Umbilical cord (tissue), 2 donors: ENCODE results near the gene AP1S3. TPM values are rescaled to one million over a fixed set of nuclear protein-coding genes. Genes with fewer than 3 reads are reported as not detected.
A peak's percentile ranks its signal among the peaks of the same experiment; 100 is the strongest.

Experiments used
- DNase-seq: peaks from one replicate; pipeline ENCODE4 v3.0.0-alpha.2; 2015; ENCODE audit warnings: low spot score
- total RNA-seq: library from RNA; depleted of rRNA; stranded (reverse); fragments of >200 nt; gene quantifications from one replicate; pipeline ENCODE4 v1.2.3, GENCODE V29; 2014; ENCODE audit warnings: low replicate concordance; ENCODE audit not compliant: insufficient read depth

The AP1S3 gene
- total RNA-seq, 1 donor from 2014 or later: 6.3 TPM

DNA sequence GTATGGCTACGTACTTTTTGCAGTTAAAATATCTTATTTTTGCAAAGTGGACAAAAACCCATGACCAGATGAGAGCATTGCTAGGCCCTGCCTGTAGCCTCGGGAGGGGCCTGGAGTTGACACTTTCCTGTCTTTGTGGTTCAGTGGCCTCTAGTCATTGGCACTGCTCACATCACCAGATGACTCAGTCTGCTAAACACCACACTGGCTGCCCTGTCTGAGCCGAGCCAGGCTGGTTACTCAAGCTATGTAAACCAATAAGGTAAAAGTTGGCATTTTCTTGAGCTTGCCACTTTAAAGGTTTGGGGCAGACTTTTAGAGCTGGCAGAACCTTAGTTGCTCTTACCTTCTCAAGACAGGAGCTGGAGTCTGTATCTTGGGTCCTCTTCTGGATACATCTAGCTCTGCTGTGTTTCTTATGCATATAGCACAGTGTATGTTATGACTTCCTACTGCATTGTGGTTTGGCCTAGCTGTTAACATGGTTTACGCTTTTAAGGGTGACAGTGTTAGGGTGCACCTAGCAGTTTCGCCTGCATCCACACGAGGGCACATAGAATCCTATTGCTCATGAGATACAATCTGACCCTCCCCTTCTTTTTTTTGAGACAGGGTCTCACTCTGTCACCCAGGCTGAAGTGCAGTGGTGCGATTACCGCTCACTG lies 76.4 kb downstream of the AP1S3 start:
- DNase-seq: no peak

DNA sequence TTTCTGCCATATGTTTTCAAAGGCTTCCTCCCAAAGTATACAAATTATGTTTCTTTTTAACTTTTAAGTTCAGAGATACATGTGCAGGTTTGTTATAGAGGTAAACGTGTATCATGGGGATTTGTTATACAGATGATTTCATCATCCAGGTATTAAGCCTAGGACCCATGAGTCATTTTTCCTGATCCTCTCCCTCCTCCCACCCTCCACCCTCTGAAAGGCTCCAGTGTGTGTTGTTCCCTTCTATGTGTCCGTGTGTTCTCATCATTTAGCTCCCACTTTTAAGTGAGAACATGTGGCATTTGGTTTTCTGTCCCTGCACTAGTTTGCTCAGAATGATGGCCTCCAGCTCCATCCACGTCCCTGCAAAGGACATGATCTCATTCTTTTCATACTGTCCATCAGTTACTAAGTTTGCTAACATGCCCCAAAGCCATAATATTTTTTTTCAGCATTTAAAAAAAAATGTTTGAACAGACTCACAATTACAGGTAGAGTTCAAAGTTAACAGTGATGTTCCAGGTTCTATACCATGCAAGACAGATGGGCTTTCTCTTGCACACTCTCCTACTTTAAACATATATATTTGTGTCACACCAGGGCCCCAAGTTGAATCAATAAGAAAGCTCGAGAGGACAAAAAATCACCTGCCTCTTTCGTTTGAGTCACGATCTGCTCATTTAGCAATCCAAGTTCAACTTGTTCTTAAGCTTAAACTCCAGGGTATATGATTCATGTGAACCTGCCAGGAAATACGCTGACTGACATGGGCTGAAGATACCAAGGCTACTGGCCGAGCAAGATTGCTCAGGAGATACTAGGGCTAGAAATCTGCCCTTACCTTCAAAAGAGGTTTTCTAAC lies 77.6 kb downstream of the AP1S3 start:
- DNase-seq: peak; percentile 26

GRCh38 chr2:223758131-223758840 lies 79.1 kb downstream of the AP1S3 start:
- DNase-seq: no peak

GRCh38 chr2:223753940-223754339 lies 83.4 kb downstream of the AP1S3 start:
- DNase-seq: no peak

GRCh38 chr2:223751012-223751411 lies 86.4 kb downstream of the AP1S3 start:
- no peak for DNase-seq

DNA sequence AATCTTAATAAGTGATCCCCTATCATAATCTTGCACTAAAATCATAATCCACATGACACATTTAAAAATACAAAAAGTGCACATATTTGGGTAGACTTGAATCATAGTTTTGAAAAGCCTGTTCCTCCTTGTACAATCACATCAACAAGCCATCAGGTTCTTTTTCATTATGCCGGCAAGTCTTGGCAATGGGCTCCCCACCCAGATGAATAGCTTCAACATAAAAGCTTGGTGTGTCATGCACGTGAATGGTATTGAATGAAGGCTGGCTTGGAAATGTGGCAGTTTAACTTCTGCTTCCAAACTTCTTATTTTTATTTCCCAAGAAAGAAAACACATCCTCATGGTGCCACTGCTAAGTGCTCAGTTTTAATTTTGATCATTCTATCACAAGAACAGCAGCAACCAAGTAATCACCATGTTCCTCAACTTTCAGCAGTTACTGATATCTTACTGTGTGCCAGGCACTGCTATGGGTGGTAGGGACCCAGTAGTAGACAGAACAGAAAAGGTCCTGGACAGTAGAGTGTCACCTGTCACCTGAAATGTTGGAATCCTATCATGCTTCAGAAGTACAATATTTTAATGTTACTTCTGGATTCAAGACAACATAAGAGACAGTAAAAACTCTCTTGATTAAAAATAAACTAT lies 89.9 kb downstream of the AP1S3 start:
- DNase-seq: no peak

GRCh38 chr2:223746611-223747010 lies 90.8 kb downstream of the AP1S3 start:
- DNase-seq: no peak

DNA sequence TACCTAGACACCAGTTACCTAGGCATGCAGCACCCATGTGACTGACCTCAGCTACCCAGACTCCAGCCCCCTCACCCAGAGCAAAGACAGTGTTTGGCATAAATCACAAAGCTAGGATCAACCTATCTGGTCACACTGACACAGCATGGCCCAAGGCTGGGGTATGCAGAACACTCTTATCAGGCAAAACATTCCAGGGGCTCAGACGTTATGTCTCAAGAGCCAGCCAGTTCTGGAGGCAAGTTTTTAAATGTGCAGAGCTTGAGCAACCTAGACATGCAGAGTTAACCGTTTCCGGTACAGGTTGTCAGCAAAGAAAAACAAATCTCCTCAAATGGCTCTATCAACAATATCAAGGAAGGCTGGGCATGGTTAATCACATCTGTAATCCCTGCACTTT lies 92.8 kb downstream of the AP1S3 start:
- peak; percentile 96 for DNase-seq

DNA sequence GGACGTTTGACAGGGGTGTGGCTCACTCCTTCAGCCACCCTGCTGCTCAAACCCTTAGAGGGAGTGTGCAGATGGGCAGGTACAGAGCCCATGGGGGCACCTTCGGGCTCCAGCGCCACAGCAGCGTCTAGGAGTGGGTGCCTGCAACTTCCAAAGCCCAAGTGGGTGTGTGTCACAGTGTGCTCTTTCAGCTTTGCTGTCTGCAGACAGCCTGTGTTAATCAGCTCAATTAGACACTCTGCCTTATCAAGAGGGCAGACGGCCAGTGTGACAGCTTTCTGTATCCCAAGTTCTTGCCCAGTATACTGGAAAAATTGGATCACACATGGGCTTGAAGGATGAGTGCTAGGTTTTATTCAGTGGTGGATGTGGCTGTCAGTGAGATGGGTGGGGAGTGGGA lies 96.7 kb downstream of the AP1S3 start:
- DNase-seq: no peak

- DNase-seq: no peak
Measured at GRCh38 chr2:223737207-223737606, 100.2 kb downstream of the AP1S3 start.

GRCh38 chr2:223736488-223736887 lies 100.9 kb downstream of the AP1S3 start:
- no peak for DNase-seq

DNA sequence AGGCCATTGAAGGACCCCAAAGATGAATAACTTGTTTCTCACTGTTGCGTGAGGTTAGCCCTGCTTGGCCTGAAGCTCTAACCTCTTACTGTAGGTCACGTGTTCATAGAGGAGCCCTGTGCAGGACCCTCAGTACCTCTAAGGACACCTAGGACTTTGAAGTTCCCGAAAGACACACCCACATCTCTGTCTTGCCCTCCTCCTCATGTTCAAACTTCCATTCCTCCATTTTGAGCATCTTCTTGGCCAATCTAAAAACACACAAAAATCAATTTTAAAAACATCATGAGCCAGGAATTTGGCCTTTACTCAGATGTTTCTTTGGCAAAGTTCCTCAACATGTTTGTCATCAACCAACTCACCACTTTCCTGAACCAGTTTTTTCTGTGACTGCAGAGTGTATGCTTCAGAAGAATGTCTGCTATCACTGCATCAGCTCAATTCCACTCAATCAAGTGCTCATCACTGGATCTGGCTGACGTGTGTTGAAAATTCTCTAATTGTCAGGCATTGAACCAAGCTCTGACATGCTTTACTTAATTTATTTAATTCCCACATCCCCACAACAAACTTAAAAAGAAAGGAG lies 101.6 kb downstream of the AP1S3 start:
- DNase-seq: peak; percentile 58

- DNase-seq: no peak
Measured at GRCh38 chr2:223735035-223735640, 102.2 kb downstream of the AP1S3 start.

GRCh38 chr2:223734346-223734745 lies 103.0 kb downstream of the AP1S3 start:
- no peak for DNase-seq

DNA sequence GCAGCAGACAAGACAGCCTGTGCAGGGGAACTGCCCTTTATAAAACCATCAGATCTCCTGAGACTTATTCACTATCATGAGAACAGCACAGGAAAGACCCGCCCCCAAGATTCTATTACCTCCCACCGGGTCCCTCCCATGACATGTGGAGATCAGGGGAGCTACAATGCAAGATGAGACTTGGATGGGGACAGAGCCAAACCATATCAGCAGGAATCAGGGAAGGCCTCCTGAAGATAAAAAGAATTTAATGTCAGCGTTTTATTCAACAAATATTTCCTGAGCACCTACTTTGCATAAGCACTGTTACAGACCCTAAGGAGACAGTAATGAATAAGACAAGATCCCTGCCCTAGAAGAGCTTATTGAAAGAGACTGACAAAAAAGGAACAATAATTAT lies 105.0 kb downstream of the AP1S3 start:
- no peak for DNase-seq

GRCh38 chr2:223731503-223731902 lies 105.9 kb downstream of the AP1S3 start:
- DNase-seq: peak; percentile 48

DNA sequence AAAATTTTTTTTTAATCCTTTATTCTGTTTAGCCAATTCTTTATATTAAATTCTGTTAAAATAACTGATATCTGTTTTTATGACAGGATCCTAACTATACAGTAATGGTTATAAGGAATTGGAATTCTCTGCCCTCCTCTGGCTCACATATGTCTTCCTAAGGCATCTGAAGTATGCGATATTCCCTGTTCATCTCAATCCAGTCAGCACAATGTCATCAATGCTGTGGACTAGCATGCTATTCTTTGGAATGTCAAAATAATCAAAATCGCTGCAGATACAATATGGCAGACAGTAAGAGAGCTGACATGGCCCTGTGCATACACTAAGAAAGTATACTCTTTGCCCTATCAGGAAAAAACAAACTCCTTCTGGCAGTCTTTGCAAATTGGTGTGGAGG lies 107.6 kb downstream of the AP1S3 start:
- DNase-seq: no peak

DNA sequence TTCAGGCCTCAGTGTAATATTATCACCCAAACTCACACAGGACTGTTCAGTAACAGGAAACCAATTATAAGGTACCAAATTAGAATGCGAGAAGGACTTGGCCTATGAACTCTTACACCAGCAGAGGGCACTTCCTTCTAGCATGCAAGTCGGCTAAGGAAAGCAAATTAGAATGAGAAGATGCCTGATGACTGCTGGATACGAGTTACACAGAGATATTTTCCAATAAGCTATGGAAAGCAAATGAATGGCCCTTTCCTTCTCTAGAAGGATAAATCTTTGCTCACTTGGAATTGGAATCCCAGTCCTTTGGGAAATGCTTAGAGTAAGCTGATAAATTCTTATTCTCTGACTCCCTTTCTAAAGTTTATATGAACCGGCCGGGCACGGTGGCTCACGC lies 109.8 kb downstream of the AP1S3 start:
- peak; percentile 73 for DNase-seq

DNA sequence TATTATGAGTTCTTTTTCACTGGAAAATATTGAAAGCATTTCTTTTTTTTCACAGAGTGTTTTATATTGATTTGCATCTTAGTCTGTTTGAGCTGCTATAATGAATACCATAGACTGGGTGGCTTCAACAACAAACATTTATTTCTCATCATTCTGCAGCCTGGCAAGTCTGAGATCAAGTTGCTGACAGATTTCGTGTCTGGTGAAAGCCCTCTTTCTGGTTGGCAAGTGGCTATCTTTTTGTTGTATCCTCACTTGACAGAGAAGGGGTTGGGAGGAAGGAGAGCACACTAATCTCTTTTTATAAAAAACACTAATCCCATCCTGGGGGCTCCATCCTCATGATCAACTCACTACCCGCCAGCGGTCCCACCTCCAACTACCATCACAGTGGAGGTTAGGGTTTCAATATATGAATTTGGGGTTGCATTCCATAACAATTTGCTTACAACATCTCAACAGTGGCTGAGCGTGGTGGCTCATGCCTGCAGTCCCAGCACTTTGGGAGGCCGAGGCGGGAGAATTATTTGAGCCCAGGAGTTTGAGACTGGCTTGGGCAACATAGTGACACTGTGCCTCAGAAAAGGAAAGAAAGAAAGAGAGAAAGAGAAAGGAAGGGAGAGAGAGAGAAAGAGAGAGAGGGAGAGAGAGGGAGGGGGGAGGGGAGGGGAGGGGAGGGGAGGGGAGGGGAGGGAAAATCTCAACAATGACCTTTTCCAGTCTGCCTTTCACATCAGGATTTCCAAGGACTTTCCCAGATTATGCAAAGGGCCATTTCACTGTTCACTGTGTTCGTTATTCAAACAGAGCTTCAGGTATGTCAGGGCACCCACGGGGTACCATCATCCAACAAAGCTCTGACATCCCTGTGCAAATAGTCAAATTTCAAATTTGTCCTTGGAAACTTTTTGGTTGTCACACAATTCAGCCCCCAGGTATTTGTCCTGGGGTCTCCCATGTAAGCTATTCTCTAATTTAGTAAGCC lies 111.1 kb downstream of the AP1S3 start:
- no peak for DNase-seq

DNA sequence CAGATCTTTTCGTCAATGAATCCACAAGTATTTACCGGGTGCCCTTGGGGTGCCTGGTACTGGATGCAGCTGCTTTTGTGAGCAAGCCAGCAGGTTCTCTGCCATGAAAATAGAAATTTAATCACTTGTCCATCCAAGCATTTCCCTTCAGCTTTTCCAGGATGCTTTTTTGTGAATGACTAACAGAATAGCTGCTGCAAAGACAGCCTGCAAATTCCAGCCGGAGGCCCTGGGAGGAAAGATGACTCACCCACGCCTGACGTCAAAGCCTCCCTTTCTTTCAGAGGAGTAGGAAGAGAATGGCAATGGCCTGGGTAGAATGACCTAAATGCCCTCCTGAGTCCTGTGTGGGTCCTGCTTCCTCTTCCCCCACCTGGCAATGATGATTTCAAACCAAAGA lies 111.9 kb downstream of the AP1S3 start:
- DNase-seq: peak; percentile 98
